ENCODE data around the gene MAPK4.

Gene MAPK4

DNA sequence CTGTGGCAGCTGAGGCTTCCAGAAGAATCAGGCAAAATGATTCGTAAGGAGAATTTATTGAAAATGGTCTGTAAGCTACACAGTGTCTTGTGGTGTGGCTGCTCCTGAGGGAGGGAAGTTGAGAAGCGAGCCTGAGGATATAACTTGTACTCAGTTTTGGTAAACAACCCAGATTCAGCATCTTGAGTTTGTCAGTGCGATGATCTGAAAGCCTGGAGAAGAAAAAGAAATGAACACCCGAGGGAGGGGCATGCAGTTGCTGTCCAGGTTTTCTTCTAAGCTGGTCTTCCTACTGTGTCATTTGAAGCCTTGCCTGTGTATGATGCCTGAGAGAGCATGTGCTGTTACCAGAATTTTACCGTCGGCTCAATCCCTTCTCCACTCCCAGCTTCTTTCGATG is 87.3 kb downstream of the MAPK4 start:
- Histone ChIP-seq H3K36me3 (ENCODE audit: low read length) (no peaks in the 10 kb centered on the region), H3K4me3 (ENCODE audit: insufficient read depth, low read length, poor library complexity, severe bottlenecking) (no peak overlapping the region), H2AFZ (ENCODE audit: low read depth, low read length, severe bottlenecking) (no peak overlapping the region), H3K4me2 (ENCODE audit: low read depth, low read length, poor library complexity, severe bottlenecking) (no peak overlapping the region), H3K27me3 (ENCODE audit: low read length) (no peaks in the 10 kb centered on the region), H3K79me2 (ENCODE audit: insufficient read depth, low read length) (no peaks in the 10 kb centered on the region), H3F3A (ENCODE audit: insufficient read depth) (no peaks in the 10 kb centered on the region), H3K9me3 (ENCODE audit: insufficient read depth, low read length) (no peaks in the 10 kb centered on the region), H4K20me1 (ENCODE audit: low read depth, low read length) (no peaks in the 10 kb centered on the region), H3K9ac (ENCODE audit: low read length) (no peak overlapping the region), H3K9me2 (replicated peaks; ENCODE audit: insufficient read depth, low read length) (no peaks in the 10 kb centered on the region), H3K27ac (ENCODE audit: low read depth, low read length) (no peak overlapping the region)
- TF ChIP-seq, protein P1, sequence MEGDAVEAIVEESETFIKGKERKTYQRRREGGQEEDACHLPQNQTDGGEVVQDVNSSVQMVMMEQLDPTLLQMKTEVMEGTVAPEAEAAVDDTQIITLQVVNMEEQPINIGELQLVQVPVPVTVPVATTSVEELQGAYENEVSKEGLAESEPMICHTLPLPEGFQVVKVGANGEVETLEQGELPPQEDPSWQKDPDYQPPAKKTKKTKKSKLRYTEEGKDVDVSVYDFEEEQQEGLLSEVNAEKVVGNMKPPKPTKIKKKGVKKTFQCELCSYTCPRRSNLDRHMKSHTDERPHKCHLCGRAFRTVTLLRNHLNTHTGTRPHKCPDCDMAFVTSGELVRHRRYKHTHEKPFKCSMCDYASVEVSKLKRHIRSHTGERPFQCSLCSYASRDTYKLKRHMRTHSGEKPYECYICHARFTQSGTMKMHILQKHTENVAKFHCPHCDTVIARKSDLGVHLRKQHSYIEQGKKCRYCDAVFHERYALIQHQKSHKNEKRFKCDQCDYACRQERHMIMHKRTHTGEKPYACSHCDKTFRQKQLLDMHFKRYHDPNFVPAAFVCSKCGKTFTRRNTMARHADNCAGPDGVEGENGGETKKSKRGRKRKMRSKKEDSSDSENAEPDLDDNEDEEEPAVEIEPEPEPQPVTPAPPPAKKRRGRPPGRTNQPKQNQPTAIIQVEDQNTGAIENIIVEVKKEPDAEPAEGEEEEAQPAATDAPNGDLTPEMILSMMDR (IDR thresholded peaks at IDR 0.05; ENCODE audit: insufficient read depth, low read length, poor library complexity, severe bottlenecking): no peak
- no peak for TF ChIP-seq EZH2phosphoT487 (conservative IDR thresholded peaks at IDR 0.05; ENCODE audit: low read length)

DNA sequence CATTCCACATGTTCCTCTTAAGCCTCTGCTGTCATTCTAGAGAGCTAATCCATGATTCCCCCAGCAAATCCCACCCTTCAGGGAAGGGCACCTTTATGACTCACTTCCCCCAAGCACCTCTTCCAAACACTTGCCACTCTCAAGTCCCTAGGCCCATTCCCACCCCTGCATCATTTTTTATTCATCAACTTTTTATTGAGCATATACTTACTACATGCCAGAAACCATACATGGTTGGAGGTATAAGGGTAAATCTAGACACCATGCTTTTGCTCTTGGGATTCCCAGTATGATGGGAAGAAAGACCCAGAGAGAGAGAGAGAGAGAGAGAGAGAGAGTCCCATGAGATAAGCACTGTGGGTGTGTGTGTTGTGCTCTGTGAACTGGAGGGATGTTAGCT is 87.9 kb downstream of the MAPK4 start:
- H3K27ac ChIP-seq (ENCODE audit: low read depth, low read length): no peak overlapping the region
- no peaks in the 10 kb centered on the region for H3K36me3 ChIP-seq (ENCODE audit: low read length)
- no peaks in the 10 kb centered on the region for H3K27me3 ChIP-seq (ENCODE audit: low read length)
- no peaks in the 10 kb centered on the region for H3K79me2 ChIP-seq (ENCODE audit: insufficient read depth, low read length)
- H3K9ac ChIP-seq (ENCODE audit: low read length): no peak overlapping the region
- no peaks in the 10 kb centered on the region for H3F3A ChIP-seq (ENCODE audit: insufficient read depth)
- no peak overlapping the region for H2AFZ ChIP-seq (ENCODE audit: low read depth, low read length, severe bottlenecking)
- TF ChIP-seq, protein P1 (IDR thresholded peaks at IDR 0.05; ENCODE audit: insufficient read depth, low read length, poor library complexity, severe bottlenecking): no peak
- TF ChIP-seq EZH2phosphoT487 (conservative IDR thresholded peaks at IDR 0.05; ENCODE audit: low read length): no peak
- no peaks in the 10 kb centered on the region for H3K9me2 ChIP-seq (replicated peaks; ENCODE audit: insufficient read depth, low read length)
- no peaks in the 10 kb centered on the region for H3K9me3 ChIP-seq (ENCODE audit: insufficient read depth, low read length)
- H4K20me1 ChIP-seq (ENCODE audit: low read depth, low read length): no peaks in the 10 kb centered on the region
- no peak overlapping the region for H3K4me2 ChIP-seq (ENCODE audit: low read depth, low read length, poor library complexity, severe bottlenecking)
- H3K4me3 ChIP-seq (ENCODE audit: insufficient read depth, low read length, poor library complexity, severe bottlenecking): no peak overlapping the region

DNA sequence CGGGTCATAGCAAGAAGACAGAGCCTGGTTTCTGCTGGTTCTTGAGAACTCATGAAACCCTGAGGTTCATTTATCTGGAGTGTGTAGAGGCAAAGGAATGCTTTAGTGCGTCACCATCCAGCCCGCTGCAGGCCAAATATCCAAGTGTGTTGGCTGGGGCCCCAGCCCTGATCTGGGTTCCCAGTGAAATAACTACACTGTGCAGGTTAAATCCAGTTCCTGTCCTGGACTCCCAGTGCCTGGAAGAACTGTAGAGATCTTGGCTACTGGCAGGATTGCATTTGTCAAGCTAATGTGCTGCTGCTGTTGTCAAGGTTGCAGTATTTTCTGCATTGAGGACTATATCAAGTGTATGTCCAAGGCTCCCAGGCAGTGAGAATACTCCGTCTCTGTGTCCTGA is 89.9 kb downstream of the MAPK4 start:
- no peak overlapping the region for H3K9ac ChIP-seq (ENCODE audit: low read length)
- H2AFZ ChIP-seq (ENCODE audit: low read depth, low read length, severe bottlenecking): no peak overlapping the region
- H4K20me1 ChIP-seq (ENCODE audit: low read depth, low read length): no peaks in the 10 kb centered on the region
- no peaks in the 10 kb centered on the region for H3K36me3 ChIP-seq (ENCODE audit: low read length)
- TF ChIP-seq EZH2phosphoT487 (conservative IDR thresholded peaks at IDR 0.05; ENCODE audit: low read length): no peak
- TF ChIP-seq, protein P1 (IDR thresholded peaks at IDR 0.05; ENCODE audit: insufficient read depth, low read length, poor library complexity, severe bottlenecking): no peak
- no peak overlapping the region for H3K27ac ChIP-seq (ENCODE audit: low read depth, low read length)
- H3K9me2 ChIP-seq (replicated peaks; ENCODE audit: insufficient read depth, low read length): no peaks in the 10 kb centered on the region
- no peaks in the 10 kb centered on the region for H3K9me3 ChIP-seq (ENCODE audit: insufficient read depth, low read length)
- H3F3A ChIP-seq (ENCODE audit: insufficient read depth): no peaks in the 10 kb centered on the region
- no peaks in the 10 kb centered on the region for H3K79me2 ChIP-seq (ENCODE audit: insufficient read depth, low read length)
- no peak overlapping the region for H3K4me2 ChIP-seq (ENCODE audit: low read depth, low read length, poor library complexity, severe bottlenecking)
- H3K4me3 ChIP-seq (ENCODE audit: insufficient read depth, low read length, poor library complexity, severe bottlenecking): no peak overlapping the region
- no peaks in the 10 kb centered on the region for H3K27me3 ChIP-seq (ENCODE audit: low read length)

Data from SU-DHL-6 (cell line).